ENCODE results near the gene BEST3. TPM values are rescaled to one million over a fixed set of nuclear protein-coding genes. Genes with fewer than 3 reads are reported as not detected.

Gene BEST3
- total RNA-seq, 1 experiment from 2014 or later = 0.54 TPM

DNA sequence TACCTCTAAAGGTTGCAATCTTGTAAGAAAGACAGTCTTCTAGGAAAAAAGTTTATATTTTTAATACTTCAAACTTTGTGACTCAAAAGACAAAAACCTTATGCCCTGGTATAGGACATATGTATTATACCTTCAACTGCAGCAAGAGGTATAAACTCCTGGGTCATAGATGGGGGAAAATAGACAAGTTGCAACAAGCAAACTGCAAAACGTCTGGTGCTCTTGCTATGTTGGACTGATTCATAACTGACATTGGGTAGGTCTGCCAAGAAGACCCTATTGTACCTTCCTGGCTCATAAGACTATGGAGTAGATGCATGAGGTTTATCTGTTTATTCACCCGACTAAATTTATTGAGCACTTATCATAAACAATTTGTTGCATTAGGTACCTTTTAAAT is 40.9 kb downstream of the BEST3 start:
- no peaks in the 10 kb centered on the region for H3K36me3 ChIP-seq (ENCODE audit: control insufficient read depth in 1 of 2, insufficient read depth in 2 of 2, low read length in 2 of 2)
- no peaks in the 10 kb centered on the region for H3K9me2 ChIP-seq (ENCODE audit: insufficient read depth)
- no peak overlapping the region for H3K4me2 ChIP-seq (ENCODE audit: low read length)
- no peak overlapping the region for H2AFZ ChIP-seq (ENCODE audit: low read depth, low read length, poor library complexity, severe bottlenecking)
- no peaks in the 10 kb centered on the region for H4K20me1 ChIP-seq (ENCODE audit: insufficient read depth)
- no peak overlapping the region for H3K27ac ChIP-seq (ENCODE audit: low read depth, low read length)
- TF ChIP-seq ELF1 (IDR thresholded peaks at IDR 0.05; ENCODE audit: borderline replicate concordance, low read depth) (no peak), CBX3 (IDR thresholded peaks at IDR 0.05; ENCODE audit: low read depth) (no peak), SP1 (IDR thresholded peaks at IDR 0.05; ENCODE audit: low read depth) (no peak), TCF7L2 (IDR thresholded peaks at IDR 0.05; ENCODE audit: borderline replicate concordance, extremely low read depth, insufficient read depth, insufficient read length) (no peak)
- ATAC-seq (no peak), DNase-seq (ENCODE audit: low read depth, low spot score) (no peak)
- no peak overlapping the region for H3K9ac ChIP-seq (ENCODE audit: low read length)
- no peaks in the 10 kb centered on the region for H3K27me3 ChIP-seq (ENCODE audit: insufficient read depth, low read length)
- ChIA-PET CTCF (no interaction called here), POLR2A (no interaction called here), RAD21 (ENCODE audit: low non-redundant PET in 1 of 2, low total read pairs in 2 of 2, uncharacterized antibody in 2 of 2, unreplicated experiment in 2 of 2) (no interaction called here)
- H3K4me1 ChIP-seq (ENCODE audit: control insufficient read depth in 1 of 2, insufficient read depth in 2 of 2, low read length in 2 of 2) = peaks cover 3 to 5% of the 10 kb centered on the region in 2 experiments
- H3K9me3 ChIP-seq (ENCODE audit: control insufficient read depth in 1 of 2, insufficient read depth in 1 of 2, low read depth in 1 of 2, low read length in 2 of 2) = no peaks in the 10 kb centered on the region
- no TSS peak for BruUV-seq (replicated peaks)
- no peaks in the 10 kb centered on the region for H3K79me2 ChIP-seq (ENCODE audit: insufficient read depth, low read length)
- no peak overlapping the region for H3K4me3 ChIP-seq (replicated peaks in 1 of 2; ENCODE audit: low read depth in 1 of 2, low read length in 2 of 2)
- intact Hi-C loops (cut with micrococcal nuclease) = no loop called here

DNA sequence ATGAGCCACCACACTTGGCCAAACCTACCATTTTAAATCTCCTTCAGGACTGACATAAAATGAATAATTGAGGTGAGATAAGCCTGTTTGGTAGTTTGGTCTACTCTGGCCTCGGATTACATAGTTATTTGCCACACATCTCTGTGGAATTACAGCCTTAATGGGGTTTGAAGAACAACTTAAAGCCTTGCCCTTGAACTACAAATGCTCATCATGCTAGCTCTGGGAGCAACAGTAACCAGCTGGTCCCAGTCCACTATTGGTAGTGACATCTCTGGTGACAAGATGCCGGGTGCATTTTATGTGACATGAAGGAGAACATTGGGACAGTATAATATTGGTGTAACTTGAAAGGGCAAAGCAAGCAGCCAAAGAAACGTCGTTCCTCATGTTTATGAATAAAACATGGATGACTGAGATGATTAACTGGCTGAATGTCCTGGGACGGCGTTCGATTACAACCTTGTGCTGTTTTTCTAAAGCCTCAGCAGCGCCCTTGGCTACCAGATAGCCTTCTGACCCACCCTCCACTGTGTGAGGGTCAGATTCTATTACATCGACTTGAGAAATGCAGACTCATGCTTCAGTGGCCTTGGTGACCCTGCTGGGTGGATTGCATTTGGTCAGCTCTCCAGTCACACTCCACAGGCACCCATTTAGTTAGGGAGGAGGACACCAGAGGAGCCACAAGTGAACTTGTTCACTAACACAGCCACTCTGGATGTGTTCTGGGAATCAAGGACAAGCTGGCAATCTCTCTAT is 41.5 kb downstream of the BEST3 start:
- ChIA-PET POLR2A (no interaction called here), CTCF (no interaction called here), RAD21 (ENCODE audit: low non-redundant PET in 1 of 2, low total read pairs in 2 of 2, uncharacterized antibody in 2 of 2, unreplicated experiment in 2 of 2) (no interaction called here)
- Histone ChIP-seq H3K4me3 (replicated peaks in 1 of 2; ENCODE audit: low read depth in 1 of 2, low read length in 2 of 2) (no peak overlapping the region), H3K36me3 (ENCODE audit: control insufficient read depth in 1 of 2, insufficient read depth in 2 of 2, low read length in 2 of 2) (no peaks in the 10 kb centered on the region), H3K79me2 (ENCODE audit: insufficient read depth, low read length) (no peaks in the 10 kb centered on the region), H3K27ac (ENCODE audit: low read depth, low read length) (no peak overlapping the region), H3K4me2 (ENCODE audit: low read length) (no peak overlapping the region), H3K9me2 (ENCODE audit: insufficient read depth) (no peaks in the 10 kb centered on the region), H3K9me3 (ENCODE audit: control insufficient read depth in 1 of 2, insufficient read depth in 1 of 2, low read depth in 1 of 2, low read length in 2 of 2) (no peaks in the 10 kb centered on the region), H2AFZ (ENCODE audit: low read depth, low read length, poor library complexity, severe bottlenecking) (no peak overlapping the region), H3K9ac (ENCODE audit: low read length) (no peak overlapping the region), H3K4me1 (ENCODE audit: control insufficient read depth in 1 of 2, insufficient read depth in 2 of 2, low read length in 2 of 2) (peaks cover 3 to 5% of the 10 kb centered on the region in 2 experiments), H3K27me3 (ENCODE audit: insufficient read depth, low read length) (no peaks in the 10 kb centered on the region), H4K20me1 (ENCODE audit: insufficient read depth) (no peaks in the 10 kb centered on the region)
- ATAC-seq = no peak
- BruUV-seq (replicated peaks) = no TSS peak
- intact Hi-C loops (cut with micrococcal nuclease) = no loop called here
- DNase-seq (ENCODE audit: low read depth, low spot score) = no peak
- TF ChIP-seq, protein P1, sequence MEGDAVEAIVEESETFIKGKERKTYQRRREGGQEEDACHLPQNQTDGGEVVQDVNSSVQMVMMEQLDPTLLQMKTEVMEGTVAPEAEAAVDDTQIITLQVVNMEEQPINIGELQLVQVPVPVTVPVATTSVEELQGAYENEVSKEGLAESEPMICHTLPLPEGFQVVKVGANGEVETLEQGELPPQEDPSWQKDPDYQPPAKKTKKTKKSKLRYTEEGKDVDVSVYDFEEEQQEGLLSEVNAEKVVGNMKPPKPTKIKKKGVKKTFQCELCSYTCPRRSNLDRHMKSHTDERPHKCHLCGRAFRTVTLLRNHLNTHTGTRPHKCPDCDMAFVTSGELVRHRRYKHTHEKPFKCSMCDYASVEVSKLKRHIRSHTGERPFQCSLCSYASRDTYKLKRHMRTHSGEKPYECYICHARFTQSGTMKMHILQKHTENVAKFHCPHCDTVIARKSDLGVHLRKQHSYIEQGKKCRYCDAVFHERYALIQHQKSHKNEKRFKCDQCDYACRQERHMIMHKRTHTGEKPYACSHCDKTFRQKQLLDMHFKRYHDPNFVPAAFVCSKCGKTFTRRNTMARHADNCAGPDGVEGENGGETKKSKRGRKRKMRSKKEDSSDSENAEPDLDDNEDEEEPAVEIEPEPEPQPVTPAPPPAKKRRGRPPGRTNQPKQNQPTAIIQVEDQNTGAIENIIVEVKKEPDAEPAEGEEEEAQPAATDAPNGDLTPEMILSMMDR (IDR thresholded peaks at IDR 0.05 in 2 of 3, conservative IDR thresholded peaks at IDR 0.05 in 1 of 3; ENCODE audit: borderline replicate concordance in 1 of 3, insufficient read depth in 1 of 3, low read depth in 2 of 3, low read length in 2 of 3) = no peak
- no peak for TF ChIP-seq JUND (IDR thresholded peaks at IDR 0.05)
- TF ChIP-seq, protein P2, sequence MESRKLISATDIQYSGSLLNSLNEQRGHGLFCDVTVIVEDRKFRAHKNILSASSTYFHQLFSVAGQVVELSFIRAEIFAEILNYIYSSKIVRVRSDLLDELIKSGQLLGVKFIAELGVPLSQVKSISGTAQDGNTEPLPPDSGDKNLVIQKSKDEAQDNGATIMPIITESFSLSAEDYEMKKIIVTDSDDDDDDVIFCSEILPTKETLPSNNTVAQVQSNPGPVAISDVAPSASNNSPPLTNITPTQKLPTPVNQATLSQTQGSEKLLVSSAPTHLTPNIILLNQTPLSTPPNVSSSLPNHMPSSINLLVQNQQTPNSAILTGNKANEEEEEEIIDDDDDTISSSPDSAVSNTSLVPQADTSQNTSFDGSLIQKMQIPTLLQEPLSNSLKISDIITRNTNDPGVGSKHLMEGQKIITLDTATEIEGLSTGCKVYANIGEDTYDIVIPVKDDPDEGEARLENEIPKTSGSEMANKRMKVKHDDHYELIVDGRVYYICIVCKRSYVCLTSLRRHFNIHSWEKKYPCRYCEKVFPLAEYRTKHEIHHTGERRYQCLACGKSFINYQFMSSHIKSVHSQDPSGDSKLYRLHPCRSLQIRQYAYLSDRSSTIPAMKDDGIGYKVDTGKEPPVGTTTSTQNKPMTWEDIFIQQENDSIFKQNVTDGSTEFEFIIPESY (IDR thresholded peaks at IDR 0.05; ENCODE audit: extremely low read depth, insufficient replicate concordance, low read length) = no peak
- TF ChIP-seq EZH2 (IDR thresholded peaks at IDR 0.05) = no peak
- TF ChIP-seq YY1 (IDR thresholded peaks at IDR 0.05; ENCODE audit: extremely low read depth, insufficient replicate concordance, low read depth, low read length) = no peak
- no peak for TF ChIP-seq EZH2phosphoT487 (IDR thresholded peaks at IDR 0.05; ENCODE audit: borderline replicate concordance)
- TF ChIP-seq, protein P3, sequence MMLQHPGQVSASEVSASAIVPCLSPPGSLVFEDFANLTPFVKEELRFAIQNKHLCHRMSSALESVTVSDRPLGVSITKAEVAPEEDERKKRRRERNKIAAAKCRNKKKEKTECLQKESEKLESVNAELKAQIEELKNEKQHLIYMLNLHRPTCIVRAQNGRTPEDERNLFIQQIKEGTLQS (IDR thresholded peaks at IDR 0.05) = no peak
- no peak for TF ChIP-seq ZFX (IDR thresholded peaks at IDR 0.05)
- no peak for TF ChIP-seq FOSL1 (IDR thresholded peaks at IDR 0.05; ENCODE audit: low read depth)
